GM19351 (cell line): Measurements from ENCODE around the gene NTSR2.

Source experiments
- ATAC-seq: cut with Tn5 transposase; IDR thresholded peaks from one replicate; pipeline ENCODE4 v1.9.1; 2021; ENCODE audit warnings: mild to moderate bottlenecking, moderate library complexity; ENCODE audit not compliant: unreplicated experiment

NTSR2 gene

DNA sequence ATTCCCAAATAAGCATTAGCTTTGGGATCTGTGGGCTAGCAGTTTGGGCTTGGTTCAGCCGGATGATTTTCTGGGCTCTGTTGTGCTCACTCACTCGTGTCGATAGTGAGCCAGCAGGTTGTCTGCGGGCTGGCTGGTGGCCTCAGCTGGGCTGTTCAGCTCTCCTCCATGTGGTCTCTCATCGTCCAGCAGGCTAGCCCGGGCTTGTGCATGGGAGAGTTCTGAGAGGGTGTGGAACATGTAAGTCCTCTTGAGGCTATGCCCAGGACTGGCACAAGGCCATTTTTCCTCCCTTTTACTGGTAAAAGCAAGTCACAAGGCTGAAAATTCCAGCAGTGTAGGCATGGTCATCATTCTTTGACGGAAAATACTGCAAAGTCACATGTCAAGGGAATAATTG, 38.5 kb downstream of the NTSR2 start:
- no peak for ATAC-seq

- ATAC-seq: no peak
These were observed 39.1 kb downstream of the NTSR2 start for GRCh38 chr2:11630855-11631254.

DNA sequence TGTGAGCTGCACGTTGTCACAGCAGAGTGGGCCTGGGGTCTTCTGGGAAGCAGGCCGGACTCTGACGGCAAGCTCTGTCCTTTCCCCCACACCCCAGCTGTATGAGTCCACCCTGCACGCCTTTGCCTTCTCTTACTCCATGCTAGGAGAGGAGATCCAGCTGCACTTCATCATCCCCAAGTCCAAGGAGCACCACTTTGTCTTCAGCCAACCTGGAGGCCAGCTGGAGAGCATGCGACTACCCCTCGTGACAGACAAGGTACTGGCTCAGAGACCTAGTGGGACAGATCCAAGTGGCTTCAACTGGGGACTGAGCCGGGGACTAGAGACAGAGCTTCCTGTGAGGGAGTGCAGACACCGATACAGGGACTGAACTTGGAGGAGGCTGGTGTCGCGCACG, 40.1 kb downstream of the NTSR2 start:
- no peak for ATAC-seq

GRCh38 chr2:11629215-11629614, 40.8 kb downstream of the NTSR2 start:
- ATAC-seq: no peak

DNA sequence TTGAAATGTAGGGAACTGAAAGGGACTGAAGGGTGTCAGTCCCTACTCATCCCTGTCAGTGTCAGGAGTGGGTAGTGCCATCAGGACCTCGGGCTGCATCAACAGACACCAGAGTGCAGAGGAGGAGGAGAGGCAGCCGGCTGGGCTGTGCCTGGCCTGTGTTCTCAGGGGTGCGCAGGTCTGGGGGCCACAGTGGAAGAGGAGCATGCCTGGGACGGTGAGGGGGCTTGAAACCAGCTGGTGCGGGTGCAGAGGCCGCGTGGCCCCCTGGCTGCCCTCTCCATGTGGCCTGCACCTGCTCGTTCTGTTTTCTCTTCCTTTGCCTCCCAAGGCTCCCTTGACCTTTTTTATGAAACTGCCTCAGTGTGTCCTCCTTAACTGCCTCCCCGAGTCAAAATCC, 41.3 kb downstream of the NTSR2 start:
- no peak for ATAC-seq

GRCh38 chr2:11625671-11626070, 44.3 kb downstream of the NTSR2 start:
- no peak for ATAC-seq

- no peak for ATAC-seq
These were observed 45.1 kb downstream of the NTSR2 start for GRCh38 chr2:11624893-11625292.

GRCh38 chr2:11622611-11623010, 47.4 kb downstream of the NTSR2 start:
- ATAC-seq: no peak

- ATAC-seq: no peak
These were observed 48.6 kb downstream of the NTSR2 start for GRCh38 chr2:11621410-11621809.

- ATAC-seq: no peak
These were observed 51.3 kb downstream of the NTSR2 start for GRCh38 chr2:11618708-11619062.

DNA sequence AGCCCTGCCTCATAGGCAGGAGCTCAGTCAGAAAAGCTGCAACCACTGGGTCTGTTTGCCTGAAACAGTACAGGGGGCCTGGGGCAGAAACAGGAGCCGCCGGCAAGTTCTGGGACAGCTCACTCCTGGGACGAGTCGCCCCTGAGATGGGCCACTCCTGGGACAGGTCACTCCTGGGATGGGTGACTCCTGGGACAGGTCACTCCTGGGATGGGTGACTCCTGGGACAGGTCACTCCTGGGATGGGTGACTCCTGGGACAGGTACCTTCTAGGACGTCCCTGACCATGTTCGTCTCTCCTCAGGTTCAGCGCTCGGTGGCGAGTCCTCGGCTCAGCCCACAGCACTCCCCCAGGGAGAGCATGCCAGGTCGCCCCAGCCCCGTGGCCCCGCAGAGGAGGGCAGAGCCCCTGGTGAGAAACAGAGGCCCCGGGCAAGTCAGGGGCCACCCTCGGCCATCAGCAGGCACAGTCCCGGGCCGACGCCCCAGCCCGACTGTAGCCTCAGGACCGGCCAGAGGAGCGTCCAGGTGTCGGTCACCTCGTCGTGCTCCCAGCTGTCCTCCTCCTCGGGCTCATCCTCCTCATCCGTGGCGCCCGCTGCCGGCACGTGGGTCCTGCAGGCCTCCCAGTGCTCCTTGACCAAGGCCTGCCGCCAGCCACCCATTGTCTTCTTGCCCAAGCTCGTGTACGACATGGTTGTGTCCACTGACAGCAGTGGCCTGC, 51.8 kb downstream of the NTSR2 start:
- no peak for ATAC-seq

GRCh38 chr2:11617527-11617926, 52.5 kb downstream of the NTSR2 start:
- no peak for ATAC-seq

DNA sequence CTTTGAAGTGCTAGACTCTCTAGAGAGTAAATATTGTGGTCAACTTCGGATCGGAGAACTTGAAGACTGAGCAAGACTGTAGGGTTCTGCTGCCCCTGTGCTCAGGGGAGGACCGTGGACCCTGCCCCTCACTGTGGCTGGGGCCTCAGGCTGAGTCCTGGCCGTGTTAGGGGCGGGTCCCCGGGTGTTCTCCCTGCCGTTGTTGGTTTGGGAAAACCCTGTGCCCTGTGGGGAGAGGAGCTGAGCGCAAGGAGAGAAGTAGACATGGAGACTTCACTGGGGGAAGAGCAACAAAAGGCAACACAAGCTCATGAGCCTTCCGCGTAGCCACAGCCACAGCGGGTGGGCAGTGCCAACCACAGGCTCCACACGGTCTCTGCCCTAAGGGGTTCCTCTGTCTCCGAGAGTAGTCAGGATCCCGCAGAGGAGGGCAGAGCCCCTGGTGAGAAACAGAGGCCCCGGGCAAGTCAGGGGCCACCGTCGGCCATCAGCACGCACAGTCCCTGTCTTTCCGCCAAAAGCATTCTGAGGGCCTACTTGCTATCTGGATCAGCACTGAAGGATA, 53.1 kb downstream of the NTSR2 start:
- ATAC-seq: no peak

DNA sequence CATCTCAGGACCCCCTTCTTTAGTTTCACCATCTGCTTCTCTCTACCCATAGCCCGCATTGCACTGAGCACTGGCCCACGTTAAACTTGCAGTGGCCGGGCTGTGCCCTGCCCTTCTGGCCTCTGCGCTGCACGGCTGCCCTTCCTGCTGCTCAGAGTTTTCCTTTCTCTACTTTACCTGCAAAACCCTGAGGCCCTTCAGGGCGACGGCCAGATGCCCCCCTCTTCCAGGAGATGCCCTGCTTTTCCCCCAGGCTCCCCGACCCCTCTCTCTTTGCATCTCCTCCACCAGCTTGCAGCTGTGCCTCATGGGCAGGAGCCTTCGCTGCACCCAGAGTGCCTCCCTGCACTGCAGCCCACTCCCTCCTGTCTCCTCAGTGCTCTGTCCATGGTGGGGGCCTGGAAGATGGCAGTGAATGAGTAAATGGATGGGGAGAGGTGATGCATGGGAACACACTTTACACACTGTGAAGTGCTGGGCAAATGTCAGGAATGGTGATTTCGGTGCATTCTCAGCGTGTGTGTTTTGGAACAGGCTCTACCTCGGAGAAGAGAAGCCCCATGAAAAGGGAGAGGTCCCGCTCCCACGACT, 53.8 kb downstream of the NTSR2 start:
- ATAC-seq: no peak

DNA sequence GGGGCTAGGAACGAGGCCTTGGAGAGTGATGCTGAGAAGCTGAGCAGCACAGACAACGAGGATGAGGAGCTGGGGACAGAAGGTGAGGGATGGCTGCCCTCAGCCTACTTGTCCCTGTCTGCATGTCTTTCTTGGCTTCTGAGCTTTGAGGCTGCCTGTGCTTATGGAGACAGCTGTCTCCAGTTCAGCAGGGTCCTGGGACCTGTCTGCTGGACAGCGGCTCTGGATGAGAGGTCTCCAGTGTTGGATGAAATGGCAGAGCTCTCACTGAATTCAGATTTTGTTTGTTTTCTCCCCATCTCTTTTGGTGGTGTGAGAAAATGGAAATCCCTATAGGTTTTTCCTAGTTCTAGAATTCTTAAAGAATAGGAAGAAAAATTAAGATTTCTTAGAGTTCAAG, 54.8 kb downstream of the NTSR2 start:
- no peak for ATAC-seq

- no peak for ATAC-seq
These were observed 56.7 kb downstream of the NTSR2 start for GRCh38 chr2:11613297-11613696.

DNA sequence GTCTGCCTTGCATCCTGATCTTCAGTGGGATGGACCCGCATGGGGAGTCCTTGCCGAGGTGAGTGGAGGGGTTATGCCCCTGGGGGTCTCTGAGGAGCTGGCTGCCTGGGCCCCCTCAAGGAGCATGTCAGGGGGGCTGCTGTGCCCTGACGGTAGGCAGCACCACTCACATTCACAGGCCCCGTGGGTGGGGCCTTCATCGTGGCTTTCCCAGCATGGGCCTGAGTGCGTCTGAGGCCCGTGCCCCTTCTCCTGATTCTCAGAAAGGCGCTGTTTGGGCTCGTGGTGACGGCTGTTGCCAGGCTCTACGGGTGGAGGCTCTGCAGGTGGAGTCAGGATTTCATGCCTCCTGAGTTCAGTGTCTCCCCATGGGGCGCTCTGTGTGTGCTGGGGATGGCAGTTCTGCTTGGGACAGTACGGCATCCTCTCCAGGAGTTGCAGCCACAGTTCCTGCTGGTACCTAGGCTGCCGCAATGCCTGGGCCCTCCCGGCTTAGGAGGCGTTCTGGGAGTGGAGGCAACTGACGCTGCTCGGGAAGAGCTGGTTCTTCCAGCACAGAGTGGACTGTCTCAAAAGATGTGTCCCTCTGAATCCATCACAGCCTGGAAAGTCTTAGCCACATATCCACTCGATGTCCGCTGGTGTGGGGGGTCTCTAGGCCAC, 57.3 kb downstream of the NTSR2 start:
- ATAC-seq: no peak

- no peak for ATAC-seq
These were observed 58.7 kb downstream of the NTSR2 start for GRCh38 chr2:11611251-11611650.

- no peak for ATAC-seq
These were observed 59.3 kb downstream of the NTSR2 start for GRCh38 chr2:11610624-11611242.
